Measurements from ENCODE around the gene RPS18.
"Not testable (repeated sequence)": the region's sequence is repeated elsewhere in the genome, so short reads cannot be mapped to it uniquely, and the experiment has no call there.

RPS18 gene

GRCh38 chr6:33252759-33253158, 19.1 kb upstream of the RPS18 start:
- Histone ChIP-seq H3K4me2 (ENCODE audit: low read depth, low read length, poor library complexity, severe bottlenecking) (no peak overlapping the region), H3K79me2 (ENCODE audit: insufficient read depth, low read length) (peaks cover 7% of the 10 kb centered on the region; the same call in 1 of the 2 replicates), H3K9ac (ENCODE audit: low read length) (no peak overlapping the region), H3K27me3 (ENCODE audit: low read length) (no peaks in the 10 kb centered on the region), H2AFZ (ENCODE audit: low read depth, low read length, severe bottlenecking) (no peak overlapping the region), H3F3A (ENCODE audit: insufficient read depth) (peaks cover 17% of the 10 kb centered on the region), H3K9me3 (ENCODE audit: insufficient read depth, low read length) (no peaks in the 10 kb centered on the region), H3K9me2 (replicated peaks; ENCODE audit: insufficient read depth, low read length) (no peaks in the 10 kb centered on the region), H3K4me3 (ENCODE audit: insufficient read depth, low read length, poor library complexity, severe bottlenecking) (no peak overlapping the region), H4K20me1 (ENCODE audit: low read depth, low read length) (no peaks in the 10 kb centered on the region), H3K36me3 (ENCODE audit: low read length) (no peaks in the 10 kb centered on the region), H3K27ac (ENCODE audit: low read depth, low read length) (no peak overlapping the region)
- no peak for TF ChIP-seq CTCF (IDR thresholded peaks at IDR 0.05; ENCODE audit: insufficient read depth, low read length, poor library complexity, severe bottlenecking)
- no peak for TF ChIP-seq EZH2phosphoT487 (conservative IDR thresholded peaks at IDR 0.05; ENCODE audit: low read length)

GRCh38 chr6:33254591-33254990, 17.3 kb upstream of the RPS18 start:
- Histone ChIP-seq H3K9ac (ENCODE audit: low read length) (no peak overlapping the region), H3F3A (ENCODE audit: insufficient read depth) (peaks cover 13% of the 10 kb centered on the region; the same call in 1 of the 2 replicates), H4K20me1 (ENCODE audit: low read depth, low read length) (no peaks in the 10 kb centered on the region), H3K4me2 (ENCODE audit: low read depth, low read length, poor library complexity, severe bottlenecking) (no peak overlapping the region), H3K79me2 (ENCODE audit: insufficient read depth, low read length) (peaks cover 7% of the 10 kb centered on the region; the same call in 1 of the 2 replicates), H3K27ac (ENCODE audit: low read depth, low read length) (no peak overlapping the region), H3K36me3 (ENCODE audit: low read length) (peaks cover 7% of the 10 kb centered on the region; the same call in 1 of the 2 replicates), H3K27me3 (ENCODE audit: low read length) (no peaks in the 10 kb centered on the region), H2AFZ (ENCODE audit: low read depth, low read length, severe bottlenecking) (no peak overlapping the region), H3K4me3 (ENCODE audit: insufficient read depth, low read length, poor library complexity, severe bottlenecking) (no peak overlapping the region), H3K9me3 (ENCODE audit: insufficient read depth, low read length) (no peaks in the 10 kb centered on the region), H3K9me2 (replicated peaks; ENCODE audit: insufficient read depth, low read length) (no peaks in the 10 kb centered on the region)
- TF ChIP-seq EZH2phosphoT487 (conservative IDR thresholded peaks at IDR 0.05; ENCODE audit: low read length) (no peak), CTCF (IDR thresholded peaks at IDR 0.05; ENCODE audit: insufficient read depth, low read length, poor library complexity, severe bottlenecking) (no peak)

- no peak for TF ChIP-seq EZH2phosphoT487 (conservative IDR thresholded peaks at IDR 0.05; ENCODE audit: low read length)
- no peak for TF ChIP-seq CTCF (IDR thresholded peaks at IDR 0.05; ENCODE audit: insufficient read depth, low read length, poor library complexity, severe bottlenecking)
- H3K4me3 ChIP-seq (ENCODE audit: insufficient read depth, low read length, poor library complexity, severe bottlenecking), result no peak overlapping the region
- no peaks in the 10 kb centered on the region for H3K79me2 ChIP-seq (ENCODE audit: insufficient read depth, low read length)
- no peaks in the 10 kb centered on the region for H4K20me1 ChIP-seq (ENCODE audit: low read depth, low read length)
- H3K27me3 ChIP-seq (ENCODE audit: low read length), result no peaks in the 10 kb centered on the region
- peaks cover 14% of the 10 kb centered on the region for H3F3A ChIP-seq (ENCODE audit: insufficient read depth)
- no peaks in the 10 kb centered on the region for H3K9me3 ChIP-seq (ENCODE audit: insufficient read depth, low read length)
- H3K4me2 ChIP-seq (ENCODE audit: low read depth, low read length, poor library complexity, severe bottlenecking), result no peak overlapping the region
- H3K9me2 ChIP-seq (replicated peaks; ENCODE audit: insufficient read depth, low read length), result no peaks in the 10 kb centered on the region
- H3K27ac ChIP-seq (ENCODE audit: low read depth, low read length), result no peak overlapping the region
- peaks cover 21% of the 10 kb centered on the region; the same call in 1 of the 2 replicates for H3K36me3 ChIP-seq (ENCODE audit: low read length)
- H2AFZ ChIP-seq (ENCODE audit: low read depth, low read length, severe bottlenecking), result no peak overlapping the region
- no peak overlapping the region for H3K9ac ChIP-seq (ENCODE audit: low read length)
These were observed 12.8 kb upstream of the RPS18 start for GRCh38 chr6:33259032-33259431.

- H3K4me2 ChIP-seq (ENCODE audit: low read depth, low read length, poor library complexity, severe bottlenecking); H2AFZ ChIP-seq (ENCODE audit: low read depth, low read length, severe bottlenecking): not testable (repeated sequence)
- peaks cover 21% of the 10 kb centered on the region; the same call in 1 of the 2 replicates for H3K36me3 ChIP-seq (ENCODE audit: low read length)
These were observed 9.4 kb upstream of the RPS18 start for GRCh38 chr6:33262490-33262889.

More at GRCh38 chr6:33262490-33262889, 9.4 kb upstream of the RPS18 start:
- not testable (repeated sequence) for H3K9me3 ChIP-seq (ENCODE audit: insufficient read depth, low read length); H3F3A ChIP-seq (ENCODE audit: insufficient read depth); H4K20me1 ChIP-seq (ENCODE audit: low read depth, low read length); H3K27me3 ChIP-seq (ENCODE audit: low read length); H3K9me2 ChIP-seq (replicated peaks; ENCODE audit: insufficient read depth, low read length); H3K4me3 ChIP-seq (ENCODE audit: insufficient read depth, low read length, poor library complexity, severe bottlenecking); H3K27ac ChIP-seq (ENCODE audit: low read depth, low read length); H3K9ac ChIP-seq (ENCODE audit: low read length); H3K79me2 ChIP-seq (ENCODE audit: insufficient read depth, low read length)

All from SU-DHL-6 (cell line).